ENCODE data around the gene METRN. TPM values are rescaled to one million over a fixed set of nuclear protein-coding genes. Genes with fewer than 3 reads are reported as not detected.
A peak's percentile ranks its signal among the peaks of the same experiment; 100 is the strongest.

Gene METRN
- total RNA-seq, 4 donors from 2014 or later = 4.0 to 33.8 (median 8.9) TPM

DNA sequence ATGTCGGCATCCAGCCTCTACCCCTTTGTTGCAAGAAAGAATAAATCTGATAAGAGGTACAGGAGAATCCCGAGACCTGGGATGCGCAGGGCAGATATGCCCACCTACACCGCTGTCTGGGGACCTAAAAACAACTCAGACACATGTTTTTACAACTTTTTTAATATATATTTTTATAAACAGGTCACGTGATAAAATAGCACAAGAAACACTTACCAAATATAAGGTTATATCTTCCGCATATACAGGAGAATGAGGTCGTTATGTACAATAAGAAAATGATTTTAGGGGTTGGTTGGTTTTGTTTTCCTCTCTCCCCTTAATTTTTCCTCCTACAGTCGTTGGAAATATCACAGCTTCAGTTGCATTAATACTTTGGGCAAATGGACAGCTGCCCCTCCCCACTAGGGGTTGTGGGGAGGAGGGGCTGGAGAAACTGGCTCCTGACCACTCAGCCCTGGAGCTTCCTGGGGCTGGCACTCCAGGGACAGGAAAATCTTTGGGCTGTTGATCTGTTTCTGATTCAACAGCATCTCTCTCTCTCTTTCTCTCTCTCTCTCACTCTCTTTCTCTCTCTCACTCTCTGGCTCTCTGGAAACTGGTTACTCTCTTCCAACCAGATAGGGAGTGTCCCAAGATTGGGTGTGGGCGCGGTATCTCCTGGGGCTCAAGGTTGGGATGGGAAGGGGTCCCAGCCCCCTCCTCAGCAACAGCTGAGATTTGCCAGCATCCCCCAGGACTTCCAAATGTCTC, 22.4 kb upstream of the METRN start:
- TF ChIP-seq POLR2A (IDR thresholded peaks at IDR 0.05) (no peak), CTCF (IDR thresholded peaks at IDR 0.05) (no peak)
- H3K27ac ChIP-seq = no peak overlapping the region
- H3K36me3 ChIP-seq = no peaks in the 10 kb centered on the region
- no peak overlapping the region for H3K4me3 ChIP-seq
- peaks cover 0 to 41% (median 28%) of the 10 kb centered on the region in 4 donors for H3K4me1 ChIP-seq
- H3K27me3 ChIP-seq = peaks cover 0 to 28% of the 10 kb centered on the region in 2 donors
- no peaks in the 10 kb centered on the region for H3K9me3 ChIP-seq
- DNase-seq = no peak

GRCh38 chr16:693364-693763, 21.6 kb upstream of the METRN start:
- H3K4me1 ChIP-seq = peaks cover 0 to 41% (median 28%) of the 10 kb centered on the region in 4 donors
- peaks cover 0 to 28% of the 10 kb centered on the region in 2 donors for H3K27me3 ChIP-seq
- no peaks in the 10 kb centered on the region for H3K36me3 ChIP-seq
- H3K27ac ChIP-seq = no peak overlapping the region
- DNase-seq = no peak
- H3K9me3 ChIP-seq = no peaks in the 10 kb centered on the region
- no peak overlapping the region for H3K4me3 ChIP-seq
- TF ChIP-seq CTCF (IDR thresholded peaks at IDR 0.05) (no peak), POLR2A (IDR thresholded peaks at IDR 0.05) (no peak)

DNA sequence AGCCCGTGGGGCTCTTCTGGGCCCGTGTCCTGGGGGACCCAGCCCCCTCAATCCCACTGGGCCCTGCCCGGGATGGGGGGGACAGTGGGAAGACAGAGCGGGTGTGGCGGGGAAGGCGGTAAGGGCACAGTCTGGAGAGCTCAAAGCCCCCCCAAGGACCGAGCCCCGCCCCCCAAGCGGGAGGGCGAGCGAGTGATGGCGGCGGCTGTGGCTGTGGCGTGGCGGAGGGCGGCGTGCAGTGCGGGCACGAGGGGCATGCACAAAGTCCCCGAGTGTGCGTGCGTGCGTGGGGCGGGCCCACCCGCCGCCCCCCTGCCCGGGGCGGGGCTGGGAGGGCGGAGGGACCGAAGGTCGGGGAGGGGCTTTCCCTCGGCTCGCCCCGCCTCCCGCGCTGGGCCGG, 21.2 kb upstream of the METRN start:
- TF ChIP-seq POLR2A (IDR thresholded peaks at IDR 0.05) (no peak), CTCF (IDR thresholded peaks at IDR 0.05) (no peak)
- DNase-seq = no peak
- Histone ChIP-seq H3K27ac (no peak overlapping the region), H3K4me3 (peak overlapping the region in 3 of 4 donors; percentile 45 to 58 (median 54)), H3K4me1 (peaks cover 0 to 39% (median 28%) of the 10 kb centered on the region in 4 donors), H3K36me3 (no peaks in the 10 kb centered on the region), H3K9me3 (no peaks in the 10 kb centered on the region), H3K27me3 (peaks cover 0 to 28% of the 10 kb centered on the region in 2 donors)

DNA sequence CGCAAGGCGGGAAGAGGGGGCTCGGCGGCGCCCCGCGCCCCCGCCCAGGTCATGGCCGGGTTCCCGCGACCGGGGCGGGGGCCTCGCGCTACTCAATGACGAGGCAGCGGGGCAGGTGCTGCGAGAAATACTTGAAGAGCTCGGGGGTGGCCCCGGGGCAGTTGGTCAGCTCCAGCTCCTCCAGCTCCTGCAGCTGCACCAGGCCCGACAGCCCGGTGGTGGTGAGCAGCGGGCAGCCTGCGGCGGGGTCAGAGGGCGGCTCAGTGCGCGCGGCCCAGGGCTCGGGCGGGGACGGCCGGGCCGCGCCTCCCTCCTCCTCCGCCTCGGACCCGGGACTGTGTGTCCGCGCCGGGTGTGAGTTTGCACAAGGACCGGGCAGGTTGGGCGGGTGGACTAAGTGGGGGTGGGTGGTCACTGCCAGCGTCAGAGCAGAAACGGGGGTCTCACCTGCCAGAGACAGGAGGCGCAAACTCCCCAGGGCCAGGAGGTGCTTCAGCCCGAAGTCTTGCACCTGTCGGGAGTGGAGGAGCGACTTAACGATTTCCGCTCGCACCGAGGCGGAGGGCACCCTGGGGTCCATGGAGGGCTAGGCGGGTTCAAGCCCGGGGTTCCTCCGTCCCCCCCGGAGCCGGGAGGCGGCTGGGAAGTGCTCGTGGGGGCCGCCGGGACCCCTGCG, 20.6 kb upstream of the METRN start:
- H3K27me3 ChIP-seq = peaks cover 0 to 28% of the 10 kb centered on the region in 2 donors
- DNase-seq = no peak
- peak overlapping the region; percentile 37 to 58 (median 50) for H3K4me3 ChIP-seq
- H3K36me3 ChIP-seq = no peaks in the 10 kb centered on the region
- H3K9me3 ChIP-seq = no peaks in the 10 kb centered on the region
- TF ChIP-seq CTCF (IDR thresholded peaks at IDR 0.05) (no peak), POLR2A (IDR thresholded peaks at IDR 0.05) (no peak)
- peak overlapping the region in 1 of 4 donors; percentile 60 for H3K27ac ChIP-seq
- H3K4me1 ChIP-seq = peaks cover 0 to 33% (median 25%) of the 10 kb centered on the region in 4 donors

DNA sequence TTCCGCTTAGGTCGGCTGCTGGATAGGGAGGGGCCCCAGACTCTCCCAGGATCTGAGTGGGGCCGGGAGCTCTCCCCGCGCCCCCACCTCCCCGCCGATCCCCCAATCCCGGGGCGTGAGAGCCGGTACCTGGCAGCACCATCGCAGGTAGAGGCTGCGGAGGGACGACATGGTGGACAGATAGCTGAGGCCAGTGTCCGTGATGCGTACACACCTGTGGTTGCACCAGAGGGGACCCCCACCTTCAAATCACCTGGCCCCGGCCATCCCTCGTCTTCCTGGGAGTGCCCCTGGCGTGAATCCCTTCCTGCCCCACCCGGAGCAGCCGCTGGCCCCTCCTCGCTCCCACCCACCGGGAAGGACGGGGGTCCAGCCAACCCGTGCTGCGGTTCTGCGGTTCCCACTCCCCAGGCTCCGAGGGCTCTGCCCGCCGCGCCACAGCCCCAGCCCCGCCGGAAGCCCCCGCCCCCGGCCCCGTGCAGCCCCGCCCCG, 20.0 kb upstream of the METRN start:
- peaks cover 0 to 29% (median 20%) of the 10 kb centered on the region in 4 donors for H3K4me1 ChIP-seq
- H3K27ac ChIP-seq = peak overlapping the region in 2 of 4 donors; percentile 47 to 60
- peak overlapping the region; percentile 37 to 58 (median 50) for H3K4me3 ChIP-seq
- no peaks in the 10 kb centered on the region for H3K36me3 ChIP-seq
- DNase-seq = no peak
- TF ChIP-seq CTCF (IDR thresholded peaks at IDR 0.05) = no peak
- TF ChIP-seq POLR2A (IDR thresholded peaks at IDR 0.05) = no peak
- peaks cover 0 to 33% of the 10 kb centered on the region in 2 donors for H3K27me3 ChIP-seq
- H3K9me3 ChIP-seq = no peaks in the 10 kb centered on the region

Measured in Peyer's patch (tissue), 4 donors.